ENCODE measurements around the gene VAMP8.

DNA sequence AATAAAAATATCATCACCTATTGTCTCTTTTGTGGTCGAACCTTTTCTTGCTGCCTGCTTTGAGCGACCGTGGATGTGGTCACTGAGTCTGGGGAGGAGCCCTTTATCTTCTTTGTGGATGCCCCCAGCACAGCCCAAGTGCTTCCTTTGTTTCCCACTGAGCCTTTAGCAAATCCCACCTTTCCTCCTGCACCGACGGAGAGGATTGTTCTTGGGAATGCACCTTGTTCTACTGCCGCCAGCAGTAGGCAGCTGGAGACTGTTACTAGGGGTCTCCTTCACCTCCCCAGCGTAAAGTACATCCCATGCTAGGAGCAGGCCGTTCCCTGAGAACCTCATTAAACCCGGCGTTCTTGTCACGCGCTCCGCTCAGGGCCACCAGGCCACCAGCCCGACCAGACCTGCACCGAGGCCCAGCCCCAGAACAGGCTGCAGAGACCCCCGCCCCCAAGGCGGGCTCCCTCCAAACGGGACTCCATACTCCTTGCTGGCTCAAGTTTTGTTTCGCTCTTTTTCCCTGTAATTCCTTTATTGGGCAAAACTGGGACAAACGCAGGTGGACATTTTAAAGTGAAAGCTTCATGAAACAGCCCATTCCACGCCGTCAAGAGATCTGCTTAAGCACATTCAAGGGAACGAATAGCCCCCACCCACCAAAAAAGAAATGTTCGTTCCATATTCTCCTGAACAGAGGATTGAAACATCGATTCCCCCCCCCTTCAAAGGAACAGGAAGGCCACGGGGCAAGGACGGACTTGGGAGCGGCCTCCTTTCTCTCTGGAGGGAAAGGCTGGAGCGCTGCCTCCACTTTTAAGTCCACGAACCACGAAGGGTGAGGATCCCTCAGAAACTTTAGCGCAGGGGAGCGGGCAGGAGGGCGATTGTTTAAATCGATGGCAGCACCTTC, 39.5 kb upstream of the VAMP8 start:
- TF ChIP-seq EZH2 (IDR thresholded peaks at IDR 0.05; ENCODE audit: insufficient read depth, poor library complexity, severe bottlenecking) (no peak), EZH2phosphoT487 (IDR thresholded peaks at IDR 0.05; ENCODE audit: insufficient read depth, low read depth) (no peak)

Measured in GM23248 (cell line).